GM12874 (cell line): ENCODE measurements around the gene CELF4.

ENCODE experiments used
- TF ChIP-seq, protein P1 (sequence below): IDR thresholded peaks from 2 replicates; pipeline ENCODE4 v1.5.1; 2011; ENCODE audit warnings: low read depth, mild to moderate bottlenecking, control low read depth, low read length, moderate library complexity; ENCODE audit not compliant: insufficient read depth

Gene CELF4

DNA sequence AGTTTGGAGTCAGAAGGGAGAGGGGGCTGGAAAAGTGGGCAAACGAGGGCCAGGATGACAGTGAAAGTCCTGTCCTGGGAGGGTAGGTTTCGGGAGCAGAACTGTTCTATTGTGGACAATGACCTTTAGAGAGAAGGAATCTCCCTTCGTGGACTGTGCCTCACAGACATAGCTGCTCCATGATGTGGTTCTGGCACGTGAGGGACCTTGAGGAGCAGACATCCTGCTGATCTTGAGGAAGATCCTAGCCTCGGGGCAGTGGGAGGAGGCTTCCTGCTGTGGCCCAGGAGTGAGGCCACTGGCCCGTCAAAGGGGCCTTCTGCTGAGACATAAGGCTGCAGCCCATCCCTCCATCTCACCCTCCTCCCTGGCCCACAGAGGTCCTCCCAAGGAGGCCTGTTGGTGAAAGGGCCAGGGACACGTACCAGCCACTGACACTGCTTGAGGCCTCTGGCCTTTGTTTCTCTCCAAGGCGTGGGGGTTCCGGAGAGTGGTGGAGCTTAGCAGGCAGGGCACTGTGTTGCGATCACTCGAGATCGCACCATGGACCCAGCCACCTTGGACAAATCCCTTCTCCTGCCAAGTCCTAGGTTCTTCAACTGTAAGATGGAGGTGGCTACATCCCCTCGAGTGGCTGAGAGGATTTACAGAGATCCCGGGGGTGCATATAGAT is 167.2 kb downstream of the CELF4 start:
- TF ChIP-seq, protein P1, sequence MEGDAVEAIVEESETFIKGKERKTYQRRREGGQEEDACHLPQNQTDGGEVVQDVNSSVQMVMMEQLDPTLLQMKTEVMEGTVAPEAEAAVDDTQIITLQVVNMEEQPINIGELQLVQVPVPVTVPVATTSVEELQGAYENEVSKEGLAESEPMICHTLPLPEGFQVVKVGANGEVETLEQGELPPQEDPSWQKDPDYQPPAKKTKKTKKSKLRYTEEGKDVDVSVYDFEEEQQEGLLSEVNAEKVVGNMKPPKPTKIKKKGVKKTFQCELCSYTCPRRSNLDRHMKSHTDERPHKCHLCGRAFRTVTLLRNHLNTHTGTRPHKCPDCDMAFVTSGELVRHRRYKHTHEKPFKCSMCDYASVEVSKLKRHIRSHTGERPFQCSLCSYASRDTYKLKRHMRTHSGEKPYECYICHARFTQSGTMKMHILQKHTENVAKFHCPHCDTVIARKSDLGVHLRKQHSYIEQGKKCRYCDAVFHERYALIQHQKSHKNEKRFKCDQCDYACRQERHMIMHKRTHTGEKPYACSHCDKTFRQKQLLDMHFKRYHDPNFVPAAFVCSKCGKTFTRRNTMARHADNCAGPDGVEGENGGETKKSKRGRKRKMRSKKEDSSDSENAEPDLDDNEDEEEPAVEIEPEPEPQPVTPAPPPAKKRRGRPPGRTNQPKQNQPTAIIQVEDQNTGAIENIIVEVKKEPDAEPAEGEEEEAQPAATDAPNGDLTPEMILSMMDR: no peak

DNA sequence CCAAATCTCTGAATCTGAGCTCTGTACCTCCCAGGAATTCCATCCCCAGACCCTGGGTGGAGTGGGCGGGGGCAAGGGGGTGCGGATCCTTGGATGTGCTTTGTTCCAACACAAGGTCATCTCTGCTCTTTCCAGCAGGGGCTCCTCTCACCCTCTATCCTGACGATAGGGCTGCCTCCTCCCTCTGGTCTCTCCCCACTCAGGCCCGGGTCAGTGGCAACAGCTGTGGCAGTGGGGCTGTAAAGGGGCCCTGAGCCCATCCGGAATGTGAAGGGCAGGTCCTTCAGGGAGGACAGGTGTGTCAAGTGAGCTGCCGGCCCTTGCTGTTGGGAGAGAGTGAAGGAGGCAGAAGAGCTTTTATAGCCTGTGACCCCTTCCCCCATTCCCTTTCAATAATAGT is 167.8 kb downstream of the CELF4 start:
- TF ChIP-seq, protein P1: no peak

DNA sequence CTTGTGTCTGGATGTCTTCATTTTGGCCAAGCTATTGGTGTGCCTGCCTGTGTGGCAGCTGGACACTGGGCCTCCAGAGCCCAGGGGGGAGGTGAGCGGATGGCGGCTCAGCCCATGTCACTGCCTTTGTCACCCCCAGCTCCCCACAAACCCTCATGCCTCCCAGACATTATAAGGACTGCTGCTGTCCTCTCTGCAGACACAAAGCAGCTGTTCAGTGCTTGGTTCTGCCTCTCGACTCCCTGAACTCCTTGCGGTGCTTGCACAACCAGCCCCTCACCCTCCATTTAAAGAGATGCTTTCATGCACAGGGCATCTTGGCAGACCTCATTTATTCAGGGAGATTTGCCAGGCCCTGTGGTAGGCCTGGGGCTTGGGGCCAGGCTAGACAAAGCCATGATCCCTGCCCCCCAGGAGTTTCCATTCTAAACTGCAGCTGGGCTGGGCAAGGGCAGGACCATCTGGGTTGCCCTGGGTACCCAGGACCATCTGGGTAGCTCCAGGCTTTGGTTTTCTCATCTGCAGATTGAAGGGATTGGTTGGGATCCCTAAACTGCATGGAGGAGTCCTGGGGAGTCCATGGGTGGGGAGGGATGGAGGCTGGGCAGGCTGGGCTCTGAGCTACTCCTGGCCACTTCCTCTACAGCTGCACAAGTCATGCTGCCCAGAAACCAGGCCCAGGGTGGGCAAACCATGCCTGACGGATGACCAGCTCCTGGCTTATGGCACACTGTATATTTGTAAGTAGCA is 168.5 kb downstream of the CELF4 start:
- TF ChIP-seq, protein P1: no peak

DNA sequence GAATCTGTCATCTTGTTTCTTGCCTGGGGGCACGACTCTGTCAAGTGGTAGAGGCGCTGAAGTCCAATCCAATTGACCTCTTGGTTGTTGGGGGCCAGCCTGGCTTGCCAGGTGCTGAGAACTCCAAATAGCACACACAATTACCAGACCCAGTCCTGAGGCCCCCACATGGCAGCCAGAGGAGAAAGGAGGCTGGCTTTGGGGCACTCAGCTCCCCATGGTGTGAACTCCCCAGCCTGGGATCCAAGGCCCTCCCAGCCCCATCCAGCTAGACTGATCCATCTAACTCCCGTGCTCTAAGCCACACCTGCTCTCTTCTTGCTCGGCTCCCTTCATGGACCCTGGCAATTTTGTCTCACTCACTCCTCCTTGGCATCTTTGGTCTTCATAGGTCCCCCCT is 170.0 kb downstream of the CELF4 start:
- TF ChIP-seq, protein P1: no peak

DNA sequence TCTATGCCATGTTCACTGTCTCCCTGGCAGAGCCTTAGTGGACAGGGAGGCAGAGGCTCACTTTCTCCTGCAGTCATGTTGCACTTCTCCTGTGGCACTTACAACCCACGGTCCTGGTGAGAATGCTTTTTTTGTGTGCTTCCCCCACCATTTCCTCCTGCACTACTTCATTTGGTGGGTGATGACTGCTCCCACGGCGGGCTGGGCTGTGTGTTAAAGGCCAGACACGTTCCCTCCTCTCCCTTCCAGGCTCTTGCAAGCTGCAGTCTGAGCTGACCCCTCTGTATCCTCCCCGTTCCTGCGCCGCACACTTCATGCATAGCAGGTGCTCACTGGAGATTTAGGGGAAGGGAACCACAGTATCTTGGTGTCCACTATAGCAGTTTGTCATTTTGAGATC is 170.5 kb downstream of the CELF4 start:
- TF ChIP-seq, protein P1: no peak

DNA sequence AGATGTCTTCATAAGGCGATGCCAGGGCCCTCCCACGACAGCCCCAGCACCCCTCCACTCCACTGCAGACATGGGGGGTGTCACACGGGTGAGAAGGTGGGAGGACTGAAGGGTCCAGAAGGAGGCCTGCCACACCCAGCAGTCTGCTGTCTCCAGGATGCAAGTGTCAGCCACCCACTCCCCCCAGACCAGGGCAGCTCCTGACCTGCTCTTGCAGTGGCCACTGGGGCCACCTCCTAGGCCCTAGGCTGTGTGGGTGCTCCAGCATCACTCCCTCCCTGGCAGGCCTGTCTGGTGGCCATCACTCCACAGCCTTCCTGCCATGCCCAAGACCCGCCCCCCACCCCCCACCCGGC is 171.0 kb downstream of the CELF4 start:
- TF ChIP-seq, protein P1: no peak

DNA sequence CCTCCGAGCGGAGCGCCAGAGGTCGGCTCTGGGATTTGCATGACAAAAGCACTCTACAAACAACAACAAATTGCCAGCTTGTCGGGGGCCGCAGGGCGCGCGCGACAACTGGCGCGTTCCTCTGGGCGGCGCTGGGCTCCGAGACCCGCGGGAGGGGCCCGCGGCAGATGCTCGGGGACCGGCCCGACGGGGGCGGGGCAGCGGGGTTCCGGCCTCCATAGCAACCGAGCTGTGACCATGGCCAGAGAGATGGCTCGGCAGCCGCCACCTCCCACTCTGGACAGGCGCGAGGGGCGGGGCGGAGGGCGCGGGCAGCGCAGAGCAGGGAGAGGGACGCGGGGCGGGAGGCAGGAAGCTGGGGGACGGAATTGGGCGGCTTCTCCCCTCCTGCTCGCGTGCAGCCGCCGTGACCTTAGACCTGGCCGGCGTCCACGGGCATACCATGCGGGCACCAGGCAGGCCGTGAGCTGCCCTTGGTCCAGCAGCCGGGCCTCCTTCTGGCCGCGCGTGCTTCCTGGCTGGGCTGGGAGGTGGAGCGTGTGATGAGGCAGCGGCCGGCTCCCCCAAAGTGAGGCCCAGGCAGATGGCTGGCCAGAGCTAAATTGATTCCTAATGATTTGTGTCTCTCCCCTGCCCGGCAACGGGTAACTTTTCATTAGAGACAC is 171.5 kb downstream of the CELF4 start:
- TF ChIP-seq, protein P1: 0 out of 2 replicates have a peak, but pooled peaks have one; percentile 5
